ENCODE data around the gene USE1. TPM values are rescaled to one million over a fixed set of nuclear protein-coding genes. Genes with fewer than 3 reads are reported as not detected.

The USE1 gene
- total and polyA plus RNA-seq, 9 of the 15 experiments (the other 6 are each of a cell fraction or from before 2014, with no cell fraction given), result 17.3 to 52.4 (median 34.0) TPM

DNA sequence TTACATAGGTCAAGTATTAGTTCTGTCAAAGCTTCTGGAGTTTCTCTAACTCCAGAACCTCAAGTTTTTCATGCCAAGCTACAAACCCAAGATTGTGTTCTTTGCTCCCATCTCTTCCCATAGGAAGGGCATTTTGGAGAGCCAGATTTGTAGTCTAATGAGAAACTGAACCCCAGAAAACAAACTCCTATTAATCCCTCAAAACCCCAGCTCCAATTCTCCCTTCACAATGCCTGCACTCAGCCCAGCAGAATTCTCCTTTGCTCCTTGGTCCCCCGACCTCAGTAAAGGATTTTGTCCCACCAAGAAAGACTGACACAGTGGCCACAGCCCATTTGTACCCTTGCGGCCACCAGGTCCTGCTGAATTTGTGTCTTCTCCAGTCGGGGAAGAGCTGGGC is 41.0 kb downstream of the USE1 start (continued):
- TF ChIP-seq HMGXB4 (CRISPR knock-in tag; IDR thresholded peaks at IDR 0.05), result no peak
- no peak for TF ChIP-seq PML (IDR thresholded peaks at IDR 0.05; ENCODE audit: low read length)

DNA sequence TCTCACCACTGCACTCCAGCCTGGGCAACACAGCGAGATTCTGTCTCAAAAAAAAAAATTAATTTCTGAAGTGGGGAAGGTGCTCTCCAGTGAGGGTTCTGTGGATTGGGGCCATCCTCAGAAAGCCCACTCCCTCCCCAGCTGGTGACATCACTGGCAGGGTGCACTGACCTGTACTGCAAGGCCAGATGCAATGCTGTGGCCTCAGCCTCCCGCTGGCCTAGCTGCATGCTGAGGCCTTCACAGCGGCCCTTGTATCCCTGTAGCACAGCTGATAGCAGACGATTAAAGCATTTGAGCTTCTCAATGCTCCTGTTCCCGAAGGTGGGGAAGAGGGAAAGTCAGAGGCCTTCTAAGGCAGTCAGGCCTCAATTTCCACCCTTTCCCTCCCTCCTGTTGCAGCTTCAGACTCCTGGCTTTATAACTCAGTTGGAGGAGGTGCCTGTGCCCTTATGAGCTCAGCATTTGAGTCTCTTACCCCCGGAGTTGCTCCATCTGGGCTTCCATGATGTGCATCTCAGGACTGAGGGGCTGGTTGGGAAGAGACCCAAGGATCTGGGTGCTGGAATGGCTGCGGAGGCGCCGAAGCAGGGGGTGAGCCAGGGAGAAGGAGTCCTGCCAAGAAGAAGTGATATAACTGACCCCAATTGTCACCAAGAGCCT is 44.1 kb downstream of the USE1 start:
- TF ChIP-seq STAG1 (CRISPR knock-in tag; IDR thresholded peaks at IDR 0.05; ENCODE audit: borderline replicate concordance), result no peak
- no peak for TF ChIP-seq CREM (IDR thresholded peaks at IDR 0.05; ENCODE audit: low read depth)
- TF ChIP-seq HLTF (IDR thresholded peaks at IDR 0.05), result no peak
- no peak for TF ChIP-seq HDAC2 (IDR thresholded peaks at IDR 0.05)
- TF ChIP-seq ZNF668 (CRISPR knock-in tag; IDR thresholded peaks at IDR 0.05), result no peak
- no peak for TF ChIP-seq NR3C1 (CRISPR knock-in tag; IDR thresholded peaks at IDR 0.05)
- no peak for TF ChIP-seq MAFK (IDR thresholded peaks at IDR 0.05; ENCODE audit: low read length)
- TF ChIP-seq, protein P1, sequence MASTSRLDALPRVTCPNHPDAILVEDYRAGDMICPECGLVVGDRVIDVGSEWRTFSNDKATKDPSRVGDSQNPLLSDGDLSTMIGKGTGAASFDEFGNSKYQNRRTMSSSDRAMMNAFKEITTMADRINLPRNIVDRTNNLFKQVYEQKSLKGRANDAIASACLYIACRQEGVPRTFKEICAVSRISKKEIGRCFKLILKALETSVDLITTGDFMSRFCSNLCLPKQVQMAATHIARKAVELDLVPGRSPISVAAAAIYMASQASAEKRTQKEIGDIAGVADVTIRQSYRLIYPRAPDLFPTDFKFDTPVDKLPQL (IDR thresholded peaks at IDR 0.05; ENCODE audit: extremely low read depth, insufficient read length), result no peak
- TF ChIP-seq ZNF217 (CRISPR knock-in tag; IDR thresholded peaks at IDR 0.05), result no peak
- no peak for FAIRE-seq
- no TSS peak for BruUV-seq (replicated peaks)
- Histone ChIP-seq H3K9ac (ENCODE audit: insufficient read depth in 1 of 2, low read depth in 2 of 2, low read length in 2 of 2) (peak overlapping the region in 1 of 2 experiments; percentile 71; a peak in 1 of 4 replicates), H3K79me2 (ENCODE audit: control insufficient read depth, insufficient read depth, low read length) (no peaks in the 10 kb centered on the region), H2AFZ (ENCODE audit: low read depth, low read length) (no peak overlapping the region), H3K27ac (ENCODE audit: extremely low read depth, low read depth, low read length) (no peak overlapping the region), H3K9me3 (replicated peaks; ENCODE audit: control insufficient read depth, insufficient read depth, low read depth, low read length) (no peaks in the 10 kb centered on the region), H3K9me1 (ENCODE audit: control insufficient read depth, insufficient read depth, low read length) (no peaks in the 10 kb centered on the region), H3K4me2 (ENCODE audit: insufficient read depth, low read length) (no peak overlapping the region), H3K4me3 (no peak overlapping the region), H3K4me1 (replicated peaks in 1 of 2; ENCODE audit: control insufficient read depth in 2 of 2, insufficient read depth in 2 of 2, low read length in 2 of 2) (peaks cover 0 to 21% of the 10 kb centered on the region in 2 experiments; a peak in 3 of 5 replicates), H3K27me3 (ENCODE audit: control insufficient read depth in 2 of 2, insufficient read depth in 2 of 2, low read length in 2 of 2) (no peaks in the 10 kb centered on the region), H3K36me3 (ENCODE audit: control insufficient read depth, insufficient read depth, low read length) (no peaks in the 10 kb centered on the region), H4K20me1 (replicated peaks; ENCODE audit: control insufficient read depth, insufficient read depth, low read length) (no peaks in the 10 kb centered on the region)
- no peak for ATAC-seq
- 41% methylated on average over 9 of the region's 9 CpGs for WGBS (ENCODE audit: insufficient coverage, low coverage, missing lambda C conversion rate)
- DNase-seq (ENCODE audit: extremely low read depth in 1 of 4, low spot score in 3 of 4), result no peak
- in situ Hi-C loops (cut with MboI), result no loop called here
- intact Hi-C loops (cut with micrococcal nuclease), result no loop called here
- POLR2A ChIA-PET, result interaction anchor here (0.7 to 1.7 kb wide), 2 partner anchors 23 to 30 kb away, joined by 3 read pairs; no protein-coding TSS in a partner anchor
- CTCF ChIA-PET (ENCODE audit: low intra/inter-chr PET ratio), result interaction anchor here (2.0 kb wide), 1 partner anchor 192 kb away, joined by 7 read pairs; no protein-coding TSS in a partner anchor

Measured in K562 (cell line).